ENCODE measurements around the gene CASZ1.

CASZ1 gene

GRCh38 chr1:10745886-10746455 lies 50.5 kb downstream of the CASZ1 start:
- DNase-seq: no peak

DNA sequence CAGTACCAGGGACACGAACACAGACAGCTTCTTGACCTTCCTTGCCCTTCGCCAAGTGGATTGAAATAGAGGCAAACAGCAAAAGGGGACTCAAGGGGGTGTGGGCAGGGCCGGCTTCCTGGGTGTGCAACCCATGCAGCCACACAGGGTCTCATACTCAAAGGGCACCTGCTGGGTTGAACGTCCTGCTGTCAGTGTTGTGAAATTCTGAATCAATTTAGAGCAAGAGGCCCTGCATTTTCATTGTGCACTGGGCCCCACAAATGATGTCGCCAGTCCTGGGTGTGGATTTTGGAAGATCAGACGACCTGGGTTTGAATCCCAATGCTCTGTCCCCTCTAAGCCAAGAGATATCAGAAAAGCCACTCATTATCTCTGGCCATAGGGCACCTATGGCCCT lies 51.1 kb downstream of the CASZ1 start:
- DNase-seq: no peak

DNA sequence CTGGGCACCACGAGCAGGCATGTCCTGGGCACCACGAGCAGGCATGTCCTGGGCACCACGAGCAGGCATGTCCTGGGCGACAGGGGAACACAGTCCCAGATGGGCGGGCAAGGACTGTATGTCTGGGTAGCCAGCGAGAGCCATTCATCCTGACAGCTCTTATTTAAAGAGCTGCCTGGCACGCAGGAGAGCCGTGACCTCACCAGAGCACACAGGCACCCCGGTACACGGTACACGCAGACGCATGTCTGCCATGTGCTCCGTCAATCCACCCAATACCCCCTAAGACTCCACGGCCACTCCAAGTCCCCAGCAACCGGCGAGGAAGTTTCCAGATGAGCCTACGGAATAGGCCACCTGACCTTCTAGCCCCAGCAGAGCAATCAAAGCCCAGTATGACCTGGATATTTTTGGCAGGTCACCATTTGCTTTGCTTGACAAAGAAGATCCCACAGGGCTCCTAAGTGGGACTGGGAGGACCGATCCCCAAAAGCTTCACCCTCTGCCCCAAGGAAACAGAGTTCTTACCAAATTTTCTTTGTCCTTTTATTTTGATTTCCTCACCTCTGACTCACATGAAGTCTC lies 51.7 kb downstream of the CASZ1 start:
- DNase-seq: no peak

- no peak for DNase-seq
Observed at GRCh38 chr1:10744029-10744428, 52.4 kb downstream of the CASZ1 start.

- DNase-seq: no peak
Observed at GRCh38 chr1:10741696-10742095, 54.8 kb downstream of the CASZ1 start.

GRCh38 chr1:10740123-10740522 lies 56.3 kb downstream of the CASZ1 start:
- DNase-seq: no peak

- DNase-seq: no peak
Observed at GRCh38 chr1:10739589-10739988, 56.9 kb downstream of the CASZ1 start.

DNA sequence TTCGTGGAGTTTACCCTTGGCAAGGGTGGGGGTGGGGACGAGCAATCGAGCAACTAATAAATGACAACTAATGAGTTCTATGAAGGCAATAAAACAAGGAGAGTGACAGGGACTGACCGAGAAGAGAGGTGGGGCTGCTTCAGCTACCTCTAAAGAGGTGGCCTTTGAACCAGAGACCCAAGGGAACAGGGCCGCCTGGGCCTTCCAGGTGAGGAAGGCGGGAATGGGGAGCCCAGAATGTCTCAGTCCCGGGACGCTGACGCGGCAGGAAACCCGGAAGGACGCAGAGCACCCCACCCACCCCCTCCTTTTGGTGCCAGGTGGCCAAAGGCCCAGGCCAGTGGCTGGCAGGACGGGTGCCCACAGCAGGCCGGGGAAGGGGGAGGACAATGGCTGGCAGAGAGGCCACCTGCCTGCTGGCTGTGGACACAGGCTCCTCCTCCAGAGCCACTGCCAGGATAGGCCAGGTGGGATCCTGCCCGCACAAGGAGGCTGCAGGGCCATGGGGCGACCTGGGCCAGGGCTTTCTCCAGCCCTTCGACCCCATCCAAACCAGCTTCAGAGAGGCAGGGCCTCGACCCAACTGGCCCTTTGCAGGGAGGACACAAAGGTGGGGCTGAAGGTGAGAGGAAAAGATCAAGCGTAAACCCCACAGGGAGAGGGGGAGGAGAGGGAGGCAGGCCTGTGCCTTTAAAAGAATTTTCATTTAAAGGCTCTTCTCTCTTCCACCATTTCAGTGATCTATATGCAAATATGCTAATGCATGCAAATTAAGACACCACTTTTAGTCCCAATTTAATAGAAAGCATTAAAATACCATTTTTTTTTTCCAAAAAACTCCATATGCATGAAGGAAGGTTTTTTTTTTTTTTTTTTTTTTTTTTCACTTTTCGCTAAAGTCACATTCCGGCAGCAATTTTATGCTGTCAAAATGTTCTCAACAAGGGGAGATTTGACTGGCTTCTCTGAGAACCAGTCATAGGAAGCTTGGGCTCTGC lies 58.1 kb downstream of the CASZ1 start:
- no peak for DNase-seq

DNA sequence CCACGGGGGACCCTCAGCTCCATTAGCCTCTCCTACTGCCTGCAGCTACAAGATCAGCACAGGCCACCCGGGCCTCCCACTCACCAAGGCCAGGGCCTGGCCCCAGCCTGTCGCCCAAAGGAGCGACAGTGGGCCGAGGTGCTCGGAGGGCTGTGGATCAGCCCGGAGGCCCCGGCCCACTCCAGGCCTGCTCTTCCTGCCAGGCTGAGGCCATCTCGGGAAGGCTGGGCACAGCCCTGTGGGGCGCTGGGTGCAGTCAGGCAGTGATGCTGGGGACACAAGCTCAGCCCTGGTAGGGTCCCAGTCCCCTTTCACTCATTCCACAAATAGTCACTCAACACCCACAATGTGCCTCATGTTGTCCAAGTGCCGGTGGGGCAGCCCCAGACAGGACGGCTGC lies 58.8 kb downstream of the CASZ1 start:
- DNase-seq: no peak

- no peak for DNase-seq
Observed at GRCh38 chr1:10736634-10737586, 59.5 kb downstream of the CASZ1 start.

DNA sequence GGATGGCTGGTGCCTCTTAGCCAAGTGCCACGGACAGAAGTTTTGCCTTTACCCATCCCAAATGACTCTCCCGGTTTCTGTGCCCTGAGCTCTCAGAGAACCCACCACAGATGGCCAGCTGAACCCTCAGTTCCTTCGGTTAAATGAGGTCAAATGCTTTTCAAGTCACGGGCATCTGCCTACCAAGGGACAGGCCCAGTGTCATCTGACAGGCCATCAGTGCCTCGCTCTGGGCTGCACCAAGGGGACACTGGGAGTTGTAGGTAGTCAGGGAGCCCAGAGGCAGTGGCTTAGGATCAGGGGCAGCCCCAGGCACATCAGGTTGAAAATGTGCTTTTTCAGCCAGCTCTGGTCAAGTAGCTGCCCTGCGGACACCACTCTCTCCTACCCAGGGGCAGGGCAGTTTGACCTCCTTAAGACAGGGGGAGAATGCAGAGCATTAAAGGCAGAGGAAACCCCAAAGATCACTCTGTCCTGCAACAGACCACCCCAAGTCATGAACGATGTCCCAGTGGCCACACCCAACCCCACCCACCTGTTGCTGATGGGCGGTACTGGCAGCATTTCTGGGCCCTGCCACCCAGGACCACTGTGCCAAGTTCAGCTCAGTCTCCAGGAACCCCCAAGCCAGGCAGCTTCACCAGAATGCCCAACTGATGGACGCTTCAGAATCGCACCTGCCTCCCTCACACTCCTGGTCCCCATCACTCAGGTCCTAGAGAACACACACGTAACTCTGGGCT lies 60.7 kb downstream of the CASZ1 start:
- no peak for DNase-seq

GRCh38 chr1:10734962-10735544 lies 61.4 kb downstream of the CASZ1 start:
- DNase-seq: no peak

GRCh38 chr1:10734375-10734774 lies 62.1 kb downstream of the CASZ1 start:
- no peak for DNase-seq

DNA sequence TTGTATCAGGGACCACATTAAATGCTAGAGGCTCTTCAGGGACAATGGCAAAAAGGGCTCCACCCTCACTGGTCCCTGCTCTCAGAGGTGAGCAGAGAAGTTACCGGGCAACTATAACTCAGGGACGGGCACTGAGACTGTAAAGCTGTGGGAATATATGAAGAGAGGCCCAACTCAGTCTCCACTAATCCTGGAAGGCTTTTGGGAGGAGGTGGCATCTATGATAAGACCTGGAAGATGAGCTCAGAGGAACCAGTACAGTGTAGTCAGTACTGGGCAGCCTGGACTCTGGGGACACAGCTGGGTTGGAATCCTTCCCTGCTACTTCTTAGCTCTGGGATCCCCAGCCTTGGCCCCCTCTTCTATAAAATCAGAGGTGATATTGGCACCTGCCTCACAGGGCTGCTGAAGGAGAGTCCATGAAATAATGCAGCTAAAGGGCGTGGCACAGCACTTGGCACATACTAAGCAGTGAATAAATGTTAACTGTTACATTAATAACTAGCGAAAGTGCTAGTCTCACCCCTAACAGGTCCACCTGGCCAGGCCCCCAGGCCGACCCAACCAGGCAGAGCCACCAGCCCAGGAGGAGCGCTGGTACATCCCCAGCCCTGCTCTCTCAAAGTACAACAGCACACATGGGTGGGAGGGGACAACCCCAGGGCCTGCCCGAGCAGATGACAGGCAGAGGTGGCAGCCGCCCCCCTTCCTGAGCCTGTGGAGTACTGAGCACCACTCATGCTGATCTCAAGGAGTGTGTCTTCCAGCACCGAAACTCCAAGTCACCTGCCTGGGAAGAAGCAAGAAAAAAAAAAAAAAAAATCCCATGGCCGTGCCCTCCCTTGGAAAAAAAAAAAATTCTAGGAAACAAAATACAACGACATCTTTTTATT lies 62.7 kb downstream of the CASZ1 start:
- no peak for DNase-seq

DNA sequence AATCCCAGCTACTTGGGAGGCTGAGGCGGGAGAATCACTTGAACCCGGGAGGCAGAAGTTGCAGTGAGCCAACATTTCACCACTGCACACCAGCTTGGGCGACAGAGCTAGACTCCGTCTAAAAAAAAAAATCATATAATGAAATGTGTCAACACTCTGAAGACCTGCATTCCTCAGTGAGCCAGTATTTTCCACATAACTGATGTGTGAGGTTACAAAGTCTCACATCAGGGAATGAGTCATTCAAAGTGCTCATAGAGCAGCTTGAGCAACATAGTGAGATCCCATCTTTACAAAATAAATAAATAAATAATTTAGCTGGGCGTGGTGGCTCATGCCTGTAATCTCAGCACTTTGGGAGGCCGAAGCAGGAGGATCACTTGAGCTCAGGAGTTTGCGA lies 65.5 kb downstream of the CASZ1 start:
- no peak for DNase-seq

DNA sequence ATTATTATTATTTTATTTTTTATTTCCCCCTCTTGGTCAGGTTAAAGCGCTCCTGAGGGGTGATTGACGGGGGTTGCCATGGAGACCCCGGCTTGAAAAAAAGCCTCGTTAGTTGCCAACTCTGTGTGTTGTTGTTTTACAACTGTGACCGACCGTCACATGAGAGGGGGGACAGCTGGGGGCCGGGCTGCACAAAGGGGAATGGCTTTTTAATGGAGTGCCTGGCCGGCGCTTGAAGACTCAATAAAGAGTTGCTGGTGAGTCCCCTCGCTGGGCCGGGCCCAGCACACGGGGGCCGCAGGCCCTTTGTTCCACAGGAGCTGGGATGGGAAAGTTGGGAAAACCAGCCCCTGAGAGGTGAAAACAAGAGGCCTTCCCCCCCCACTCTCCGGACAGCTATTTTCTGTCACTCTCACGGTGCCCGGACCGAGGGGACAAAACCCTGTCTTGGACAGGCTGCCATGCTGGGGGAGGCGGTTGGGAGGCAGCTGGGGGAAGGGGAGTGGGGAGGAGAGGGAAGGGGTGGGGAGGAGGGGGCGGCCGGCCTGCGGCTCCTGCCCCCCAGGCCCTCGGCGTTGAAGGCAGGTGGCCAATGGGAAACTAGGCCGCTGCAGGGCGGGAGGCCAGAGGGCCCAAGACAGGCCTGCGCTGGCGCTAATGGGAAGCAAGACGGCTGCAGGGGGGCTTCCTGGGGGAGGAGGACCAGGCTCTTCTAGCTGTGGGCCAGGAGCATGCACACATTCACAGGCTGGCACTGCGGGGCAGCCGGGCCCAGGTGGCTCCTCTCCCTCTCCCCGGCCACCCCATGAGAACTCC lies 67.6 kb downstream of the CASZ1 start:
- no peak for DNase-seq

GRCh38 chr1:10727751-10728232 lies 68.7 kb downstream of the CASZ1 start:
- DNase-seq: no peak

- no peak for DNase-seq
Observed at GRCh38 chr1:10726355-10726754, 70.1 kb downstream of the CASZ1 start.
